Measurements from ENCODE around the gene STN1. TPM values are rescaled to one million over a fixed set of nuclear protein-coding genes. Genes with fewer than 3 reads are reported as not detected.

Gene STN1
- total RNA-seq, 1 experiment from 2014 or later, result 20.0 TPM

Other genes starting within 250 kb of the STN1 start
- gene SH3PXD2A, start 62.6 kb downstream of the STN1 start, total RNA-seq (2014; rRNA removed; shearing (Covaris generic)), result 2.7 and 3.0 TPM in 2 replicates
- gene SLK, start 49.0 kb upstream of the STN1 start, total RNA-seq (2014; rRNA removed; shearing (Covaris generic)), result 15.1 and 16.1 TPM in 2 replicates
- gene COL17A1, start 167.7 kb upstream of the STN1 start, total RNA-seq (2014; rRNA removed; shearing (Covaris generic)), result 40.0 and 45.0 TPM in 2 replicates
- 3.2 and 4.1 TPM in 2 replicates for gene SFR1, start 204.0 kb upstream of the STN1 start, total RNA-seq (2014; rRNA removed; shearing (Covaris generic))

Measured in HT-29 (cell line).